GM12872 (cell line): Measurements from ENCODE around the gene CHST15.

ENCODE experiments used
- TF ChIP-seq, protein P1 (sequence below): IDR thresholded peaks from 3 replicates; pipeline ENCODE4 v1.5.1; 2011; ENCODE audit warnings: low read depth, mild to moderate bottlenecking, low read length, moderate library complexity; ENCODE audit not compliant: insufficient read depth

The CHST15 gene

DNA sequence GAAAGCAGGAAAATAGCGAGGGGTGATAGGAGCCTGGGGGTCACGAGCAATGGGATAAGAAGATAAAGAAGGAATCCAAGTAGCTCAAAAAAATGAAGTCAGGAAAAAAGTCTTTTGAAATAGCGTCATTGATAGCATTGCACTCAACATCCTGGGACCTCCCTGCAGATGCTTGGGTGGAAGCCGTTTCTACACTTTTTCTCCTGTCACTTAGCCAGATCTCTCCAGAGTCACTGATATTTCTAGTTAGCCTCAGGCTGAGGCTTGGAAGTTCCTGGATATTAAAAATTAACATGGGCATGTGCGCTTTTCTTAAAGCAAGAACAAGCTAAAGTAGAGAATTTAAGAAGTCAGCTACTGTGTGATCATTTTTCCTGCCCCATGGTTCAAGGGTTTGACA, 39.5 kb upstream of the CHST15 start:
- TF ChIP-seq, protein P1, sequence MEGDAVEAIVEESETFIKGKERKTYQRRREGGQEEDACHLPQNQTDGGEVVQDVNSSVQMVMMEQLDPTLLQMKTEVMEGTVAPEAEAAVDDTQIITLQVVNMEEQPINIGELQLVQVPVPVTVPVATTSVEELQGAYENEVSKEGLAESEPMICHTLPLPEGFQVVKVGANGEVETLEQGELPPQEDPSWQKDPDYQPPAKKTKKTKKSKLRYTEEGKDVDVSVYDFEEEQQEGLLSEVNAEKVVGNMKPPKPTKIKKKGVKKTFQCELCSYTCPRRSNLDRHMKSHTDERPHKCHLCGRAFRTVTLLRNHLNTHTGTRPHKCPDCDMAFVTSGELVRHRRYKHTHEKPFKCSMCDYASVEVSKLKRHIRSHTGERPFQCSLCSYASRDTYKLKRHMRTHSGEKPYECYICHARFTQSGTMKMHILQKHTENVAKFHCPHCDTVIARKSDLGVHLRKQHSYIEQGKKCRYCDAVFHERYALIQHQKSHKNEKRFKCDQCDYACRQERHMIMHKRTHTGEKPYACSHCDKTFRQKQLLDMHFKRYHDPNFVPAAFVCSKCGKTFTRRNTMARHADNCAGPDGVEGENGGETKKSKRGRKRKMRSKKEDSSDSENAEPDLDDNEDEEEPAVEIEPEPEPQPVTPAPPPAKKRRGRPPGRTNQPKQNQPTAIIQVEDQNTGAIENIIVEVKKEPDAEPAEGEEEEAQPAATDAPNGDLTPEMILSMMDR: no peak

DNA sequence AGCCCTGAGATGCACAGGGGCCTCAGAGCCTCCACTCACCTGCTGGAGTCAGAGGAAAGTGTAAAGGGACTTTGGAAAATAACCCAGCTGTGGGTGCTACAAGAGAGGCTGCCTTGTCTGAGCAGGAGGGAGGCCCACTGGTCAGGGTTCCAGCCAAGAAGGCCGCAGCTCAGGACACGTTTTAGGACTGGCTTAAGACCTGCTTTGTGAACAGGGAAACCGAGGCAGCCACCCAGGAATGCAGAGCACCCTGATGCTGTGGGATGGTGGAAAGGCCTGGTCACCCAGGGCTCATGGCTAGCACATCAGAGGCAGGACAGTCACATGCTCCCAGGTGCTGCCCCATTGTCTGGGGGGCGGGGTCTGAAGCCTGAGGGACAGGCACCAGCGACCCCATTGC, 38.9 kb upstream of the CHST15 start:
- TF ChIP-seq, protein P1: no peak

DNA sequence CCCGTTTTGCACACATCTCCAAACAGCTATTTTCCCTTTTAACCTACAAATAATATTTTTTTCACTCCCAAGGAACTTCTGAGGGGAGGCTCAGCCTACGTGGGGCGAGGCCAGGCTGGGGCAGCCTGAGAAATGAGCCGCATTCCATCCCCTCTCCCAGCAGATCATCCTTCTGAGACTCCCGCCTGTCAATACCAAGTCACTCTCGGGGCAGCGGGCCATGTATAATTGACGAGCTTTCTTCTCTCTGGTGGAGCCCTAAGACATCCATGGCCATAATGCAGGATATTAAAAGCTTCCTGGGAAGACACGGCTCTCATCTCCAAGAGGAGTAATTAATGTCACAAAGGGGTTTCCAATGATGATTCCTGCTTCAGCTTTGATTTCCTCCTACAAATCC, 37.8 kb upstream of the CHST15 start:
- TF ChIP-seq, protein P1: no peak

DNA sequence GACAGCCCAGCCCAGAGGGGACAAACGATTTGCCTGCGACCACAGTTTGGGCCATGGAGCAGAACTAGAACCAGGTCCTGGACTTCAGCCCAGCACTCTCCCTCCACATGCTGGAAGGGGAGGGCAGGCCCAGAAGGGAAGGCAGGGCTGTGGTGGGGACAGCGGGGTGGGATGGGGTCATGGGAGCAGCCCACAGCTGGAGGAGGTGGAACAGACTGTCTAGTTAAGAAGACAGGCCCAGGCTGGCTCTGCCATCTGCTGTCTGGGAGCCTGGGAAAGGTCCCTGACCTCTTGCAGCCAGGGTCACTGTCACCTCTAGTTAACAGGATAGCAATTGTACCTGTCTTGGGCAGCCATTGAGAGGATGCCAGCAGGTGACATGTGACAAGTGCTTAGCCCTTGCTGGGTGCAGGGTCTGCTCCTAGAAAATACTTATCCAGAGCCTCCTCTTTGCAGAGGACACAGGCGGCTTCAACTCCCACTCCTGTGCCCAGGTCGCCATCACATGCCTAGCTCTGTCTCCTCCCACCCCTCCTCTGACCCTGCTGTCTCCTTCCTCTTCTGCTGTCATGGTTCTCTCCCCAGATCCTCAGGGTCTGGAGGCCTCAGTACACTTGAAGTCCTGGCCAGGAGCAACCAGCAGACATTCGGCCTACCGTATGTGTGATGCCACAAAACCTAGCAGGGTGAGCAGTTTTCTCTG, 37.0 kb upstream of the CHST15 start:
- TF ChIP-seq, protein P1: no peak

DNA sequence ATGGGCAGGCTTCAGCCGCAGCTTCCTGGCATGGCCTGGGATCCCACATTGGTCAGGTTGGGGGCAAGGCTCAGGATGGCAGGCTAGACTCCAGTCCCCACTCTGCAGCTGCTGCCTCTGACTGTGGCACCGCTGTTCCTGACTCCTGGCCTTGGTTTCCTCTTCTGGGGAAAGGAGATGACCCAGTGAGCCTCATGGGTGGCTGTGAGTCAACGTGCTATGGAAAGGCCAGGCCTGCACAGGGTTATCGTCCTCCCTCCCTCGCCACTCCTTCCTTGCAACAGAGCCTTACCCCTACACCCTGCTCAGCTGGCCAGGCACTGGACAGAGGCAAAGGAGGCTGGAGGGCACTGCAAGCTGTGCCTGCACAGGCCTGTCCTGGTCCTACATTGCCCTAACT, 36.1 kb upstream of the CHST15 start:
- TF ChIP-seq, protein P1: no peak

DNA sequence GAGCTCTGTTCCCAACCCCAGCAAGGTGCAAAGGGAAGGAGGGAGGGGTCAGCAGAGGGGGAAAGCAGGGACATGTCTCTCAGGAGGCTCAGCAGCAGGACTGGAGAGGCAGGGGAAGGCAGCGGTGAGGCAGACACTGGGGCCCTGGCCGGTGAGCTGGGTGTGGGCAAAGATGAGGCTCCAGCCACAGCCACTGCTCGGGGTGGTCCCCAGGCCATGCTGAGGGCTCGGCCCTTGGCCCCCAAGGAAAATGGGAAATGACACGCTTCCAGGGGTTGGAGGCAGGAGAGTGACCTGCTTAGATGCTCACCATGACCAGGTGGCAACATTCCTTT, 35.4 kb upstream of the CHST15 start:
- TF ChIP-seq, protein P1: no peak

DNA sequence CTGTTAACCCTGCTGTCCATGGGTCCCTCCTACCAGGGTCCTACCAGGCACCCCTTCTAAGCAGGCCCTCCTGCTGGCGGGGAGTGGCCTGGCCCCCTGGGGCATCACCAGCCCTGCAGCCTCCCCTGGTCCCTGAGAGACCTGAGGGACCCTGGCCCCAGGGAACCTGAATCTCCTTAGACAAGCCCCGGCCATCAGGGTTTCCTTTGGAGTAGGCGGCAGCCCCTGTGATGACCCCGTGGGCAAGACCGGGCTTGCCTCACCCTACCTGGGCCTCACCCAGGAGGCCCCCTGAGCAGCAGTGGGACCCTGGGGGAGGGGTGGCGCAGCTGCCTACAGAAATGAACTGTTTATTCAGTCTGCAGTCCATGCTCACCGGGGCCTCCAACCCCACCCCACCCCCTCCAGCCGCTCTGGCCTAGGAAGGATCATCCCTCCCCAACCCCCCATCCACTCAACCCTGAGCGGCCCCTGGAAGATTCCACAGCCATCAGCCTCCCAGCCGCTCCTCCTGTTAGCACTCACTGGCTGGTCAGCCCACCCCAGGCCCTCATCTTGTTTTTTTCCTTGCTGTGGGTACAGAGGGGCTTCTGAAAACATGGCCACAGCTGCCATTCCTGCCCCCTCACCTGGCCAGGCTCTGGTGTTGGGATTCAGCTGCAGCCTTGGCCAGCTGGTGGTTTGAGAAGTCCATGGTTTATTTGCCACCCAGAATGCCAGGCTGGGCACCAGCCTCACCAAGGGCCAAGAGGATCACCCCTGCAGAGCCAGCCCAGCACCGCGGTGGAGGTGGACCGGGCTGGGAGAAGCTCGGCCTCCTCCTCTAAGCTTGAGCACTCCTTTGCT, 34.8 kb upstream of the CHST15 start:
- TF ChIP-seq, protein P1: no peak
